ENCODE measurements around the gene SRPK3.

DNA sequence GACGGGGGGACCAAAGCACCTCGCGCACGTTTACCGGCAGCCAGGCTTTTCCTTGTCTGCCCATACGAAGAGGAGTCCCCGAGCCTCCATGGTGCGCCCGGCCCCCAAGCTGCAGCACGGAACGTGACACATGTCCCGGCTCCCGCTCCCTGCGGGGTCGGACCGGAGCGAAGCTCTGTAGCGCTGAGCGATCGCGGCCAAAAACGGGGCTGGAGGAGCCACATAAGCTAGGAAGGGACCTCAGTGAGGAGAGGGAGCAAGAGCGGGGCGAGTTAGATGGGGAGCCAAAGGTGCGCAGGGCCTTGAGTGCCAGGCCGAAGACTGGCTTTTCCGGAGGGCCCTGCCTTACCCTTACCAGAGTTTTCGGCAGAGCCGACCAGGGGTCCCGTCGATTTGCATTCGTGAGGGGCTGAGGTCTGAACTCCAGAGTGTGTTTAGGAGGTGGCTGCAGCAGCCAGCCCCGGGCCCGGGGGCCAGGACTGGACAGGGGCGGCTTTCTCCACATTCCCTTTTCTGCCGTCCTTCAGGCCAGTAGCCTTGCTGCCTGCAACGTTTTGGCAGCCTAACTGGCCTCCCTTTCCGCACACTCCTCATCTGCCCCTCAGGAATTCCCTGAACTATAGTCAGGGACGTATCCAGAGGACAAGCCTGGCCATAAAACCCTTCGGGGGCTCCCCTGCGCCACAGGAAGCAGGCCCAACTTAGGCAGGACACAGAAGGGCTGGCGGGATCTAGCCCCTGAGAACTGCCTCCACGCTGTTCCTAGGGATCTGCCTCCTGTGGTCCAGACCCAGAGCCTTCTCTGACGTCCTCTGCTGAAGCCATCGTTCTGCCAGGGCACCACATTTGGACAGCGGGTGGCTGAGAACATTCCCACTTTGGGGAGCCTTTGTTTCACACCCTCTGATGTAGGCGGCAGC lies 14.3 kb downstream of the SRPK3 start:
- TF ChIP-seq POLR2AphosphoS5 (IDR thresholded peaks at IDR 0.05; ENCODE audit: low read depth), result no peak
- TF ChIP-seq CTCF (IDR thresholded peaks at IDR 0.05; ENCODE audit: insufficient read depth, low read length), result no peak
- no peak for TF ChIP-seq REST (IDR thresholded peaks at IDR 0.05; ENCODE audit: insufficient replicate concordance, low read depth)
